Esophagus (tissue), 2 donors: Measurements from ENCODE around the gene MUC6. TPM values are rescaled to one million over a fixed set of nuclear protein-coding genes. Genes with fewer than 3 reads are reported as not detected.
"Not testable (repeated sequence)": the region's sequence is repeated elsewhere in the genome, so short reads cannot be mapped to it uniquely, and the experiment has no call there.

Experiments used
- H3K27ac ChIP-seq, 2 donors: one replicate each; pipeline ENCODE4 v1.5.1; 2013; ENCODE audit warnings: low read depth in 2 of 2, mild to moderate bottlenecking in 2 of 2, inconsistent platforms in 1 of 2, low read length in 1 of 2, moderate library complexity in 1 of 2
- H3K27me3 ChIP-seq, 2 donors: one replicate each; pipeline ENCODE4 v1.6.1; 2013; ENCODE audit warnings: low read length in 2 of 2, control low read depth in 1 of 2, mild to moderate bottlenecking in 1 of 2; ENCODE audit not compliant: insufficient read depth in 2 of 2, control insufficient read depth in 1 of 2
- H3K36me3 ChIP-seq, 2 donors: one replicate each; pipeline ENCODE4 v1.6.1; 2013; ENCODE audit warnings: low read length in 1 of 2; ENCODE audit not compliant: control insufficient read depth in 2 of 2, insufficient read depth in 2 of 2
- H3K4me1 ChIP-seq, 2 donors: one replicate each; pipeline ENCODE4 v1.6.1; 2013; ENCODE audit warnings: low read length in 1 of 2; ENCODE audit not compliant: control insufficient read depth in 2 of 2, insufficient read depth in 2 of 2
- H3K4me3 ChIP-seq, 2 donors: one replicate each; pipeline ENCODE4 v1.5.1; 2013; ENCODE audit warnings: low read length in 2 of 2, mild to moderate bottlenecking in 2 of 2, low read depth in 1 of 2, moderate library complexity in 1 of 2
- H3K9me3 ChIP-seq, 2 donors: one replicate each; pipeline ENCODE4 v1.6.1; 2013; ENCODE audit warnings: mild to moderate bottlenecking in 2 of 2, low read depth in 1 of 2, low read length in 1 of 2, moderate library complexity in 1 of 2; ENCODE audit not compliant: control insufficient read depth in 2 of 2, insufficient read depth in 1 of 2
- WGBS, 2 donors: extraction: QIAGEN DNeasy Blood & Tissue Kit; methylation state at CpG; one replicate each; pipeline ENCODE4 v1.1.7; 2013; 5-methylcytosine and 5-hydroxymethylcytosine counted together
- polyA plus RNA-seq, 2 donors: library from polyadenylated mRNA; stranded (reverse); fragments of 200-250 nt; gene quantifications; one replicate each; pipeline ENCODE4 v1.2.3, GENCODE V29; 2013
- donor health status: healthy with polysubstance abuse.
- donor health status: Bipolar disorder and iron deficiency.

Gene MUC6
- polyA plus RNA-seq, 2 donors, result 0.26 to 0.46 TPM

GRCh38 chr11:1018091-1018490, 18.4 kb downstream of the MUC6 start:
- H3K9me3 ChIP-seq, result peaks cover 0 to 4% of the 10 kb centered on the region in 2 donors
- H3K4me1 ChIP-seq, result peaks cover 0 to 11% of the 10 kb centered on the region in 2 donors
- H3K27ac ChIP-seq, result no peak overlapping the region
- H3K27me3 ChIP-seq, result no peaks in the 10 kb centered on the region
- no peak overlapping the region for H3K4me3 ChIP-seq
- WGBS, 2 donors, result 84 to 90% methylated on average over 9 of the region's 9 CpGs
- H3K36me3 ChIP-seq, result peaks cover 0 to 8% of the 10 kb centered on the region in 2 donors

GRCh38 chr11:1017269-1018005, 19.1 kb downstream of the MUC6 start:
- H3K9me3 ChIP-seq, result peaks cover 0 to 4% of the 10 kb centered on the region in 2 donors
- H3K27me3 ChIP-seq, result no peaks in the 10 kb centered on the region
- WGBS, 2 donors, result 84 to 89% methylated on average over 12 of the region's 12 CpGs
- H3K27ac ChIP-seq, result no peak overlapping the region
- H3K36me3 ChIP-seq, result peaks cover 0 to 9% of the 10 kb centered on the region in 2 donors
- no peak overlapping the region for H3K4me3 ChIP-seq
- peaks cover 0 to 11% of the 10 kb centered on the region in 2 donors for H3K4me1 ChIP-seq

GRCh38 chr11:1016610-1017126, 19.9 kb downstream of the MUC6 start:
- not testable (repeated sequence) for H3K27ac ChIP-seq, H3K9me3 ChIP-seq, H3K27me3 ChIP-seq, H3K4me3 ChIP-seq
- WGBS, 2 donors, result 67 to 70% methylated on average over 7 of the region's 7 CpGs
- Histone ChIP-seq H3K4me1 (peaks cover 0 to 11% of the 10 kb centered on the region in 2 donors), H3K36me3 (peaks cover 0 to 15% of the 10 kb centered on the region in 2 donors)

- H3K4me1 ChIP-seq, result peaks cover 0 to 11% of the 10 kb centered on the region in 2 donors
- peaks cover 0 to 22% of the 10 kb centered on the region in 2 donors for H3K36me3 ChIP-seq
- no peak overlapping the region for H3K27ac ChIP-seq
- 93% methylated on average over 20 of the region's 20 CpGs for WGBS, 2 donors
- H3K27me3 ChIP-seq, result no peaks in the 10 kb centered on the region
- H3K9me3 ChIP-seq, result peaks cover 0 to 4% of the 10 kb centered on the region in 2 donors
- H3K4me3 ChIP-seq, result no peak overlapping the region
These were observed 20.5 kb downstream of the MUC6 start for GRCh38 chr11:1015826-1016545.

- 89 to 96% methylated on average over 7 of the region's 7 CpGs for WGBS, 2 donors
These were observed 21.5 kb downstream of the MUC6 start for GRCh38 chr11:1015064-1015463.

GRCh38 chr11:1014276-1014675, 22.2 kb downstream of the MUC6 start:
- no peaks in the 10 kb centered on the region for H3K27me3 ChIP-seq
- peaks cover 0 to 39% of the 10 kb centered on the region in 2 donors for H3K36me3 ChIP-seq

More at GRCh38 chr11:1015064-1015463, 21.5 kb downstream of the MUC6 start:
- peaks cover 0 to 4% of the 10 kb centered on the region in 2 donors for H3K9me3 ChIP-seq
- no peak overlapping the region for H3K27ac ChIP-seq
- H3K4me1 ChIP-seq, result peaks cover 0 to 11% of the 10 kb centered on the region in 2 donors
- H3K36me3 ChIP-seq, result peaks cover 0 to 31% of the 10 kb centered on the region in 2 donors
- H3K4me3 ChIP-seq, result no peak overlapping the region
- H3K27me3 ChIP-seq, result no peaks in the 10 kb centered on the region

GRCh38 chr11:1013631-1013935, 22.9 kb downstream of the MUC6 start:
- peaks cover 0 to 41% of the 10 kb centered on the region in 2 donors for H3K36me3 ChIP-seq
- H3K27ac ChIP-seq, result no peak overlapping the region

More at GRCh38 chr11:1014276-1014675, 22.2 kb downstream of the MUC6 start:
- H3K9me3 ChIP-seq, result peaks cover 0 to 4% of the 10 kb centered on the region in 2 donors
- H3K27ac ChIP-seq, result no peak overlapping the region
- no peak overlapping the region for H3K4me3 ChIP-seq
- peaks cover 0 to 11% of the 10 kb centered on the region in 2 donors for H3K4me1 ChIP-seq
- WGBS, 2 donors, result 91 to 93% methylated on average over 14 of the region's 14 CpGs

GRCh38 chr11:1012740-1013630, 23.5 kb downstream of the MUC6 start:
- no peak overlapping the region for H3K4me3 ChIP-seq
- peaks cover under 1 to 45% of the 10 kb centered on the region in 2 donors for H3K36me3 ChIP-seq
- H3K4me1 ChIP-seq, result peaks cover 0 to 11% of the 10 kb centered on the region in 2 donors
- no peak overlapping the region for H3K27ac ChIP-seq
- no peaks in the 10 kb centered on the region for H3K27me3 ChIP-seq
- WGBS, 2 donors, result 85 to 86% methylated on average over 27 to 28 of the region's 28 CpGs
- peaks cover 0 to 4% of the 10 kb centered on the region in 2 donors for H3K9me3 ChIP-seq

More at GRCh38 chr11:1013631-1013935, 22.9 kb downstream of the MUC6 start:
- 94 to 96% methylated on average over 10 to 12 of the region's 12 CpGs for WGBS, 2 donors
- Histone ChIP-seq H3K27me3 (no peaks in the 10 kb centered on the region), H3K4me1 (peaks cover 0 to 11% of the 10 kb centered on the region in 2 donors), H3K9me3 (peaks cover 0 to 4% of the 10 kb centered on the region in 2 donors), H3K4me3 (no peak overlapping the region)

GRCh38 chr11:1012291-1012690, 24.2 kb downstream of the MUC6 start:
- no peaks in the 10 kb centered on the region for H3K27me3 ChIP-seq
- peaks cover 0 to 8% of the 10 kb centered on the region in 2 donors for H3K4me1 ChIP-seq
- 92 to 93% methylated on average over 17 of the region's 17 CpGs for WGBS, 2 donors
- no peak overlapping the region for H3K27ac ChIP-seq
- peaks cover 0 to 2% of the 10 kb centered on the region in 2 donors for H3K9me3 ChIP-seq
- H3K36me3 ChIP-seq, result peaks cover 4 to 45% of the 10 kb centered on the region in 2 donors
- no peak overlapping the region for H3K4me3 ChIP-seq
